Right atrium auricular region (tissue), 2 donors: ENCODE results near the gene TMC6. TPM values are rescaled to one million over a fixed set of nuclear protein-coding genes. Genes with fewer than 3 reads are reported as not detected.
A peak's percentile ranks its signal among the peaks of the same experiment; 100 is the strongest.

Experiments used
- DNase-seq: peaks from one replicate; pipeline ENCODE4 v3.0.0-alpha.2; 2019; ENCODE audit warnings: low spot score
- H3K27ac ChIP-seq, 2 donors: fragments of 200-600 bp; sonication (generic); 1 replicate in 1 of 2; 2 replicates in 1 of 2; pipeline ENCODE4 v1.5.1; 2016 to 2019
- H3K27me3 ChIP-seq, 2 donors: fragments of 200-600 bp; sonication (generic); one replicate each; pipeline versions ENCODE4 v1.5.1 to v1.6.0; 2017 to 2019
- H3K36me3 ChIP-seq: fragments of 200-600 bp; sonication (generic); one replicate; pipeline ENCODE4 v1.5.1; 2016
- H3K4me1 ChIP-seq, 2 donors: fragments of 200-600 bp; sonication (generic); one replicate each; pipeline versions ENCODE4 v1.5.1 to v1.6.0; 2017 to 2019
- H3K4me3 ChIP-seq, 2 donors: fragments of 200-600 bp; sonication (generic); 1 replicate in 1 of 2; 2 replicates in 1 of 2; pipeline ENCODE4 v1.5.1; 2017 to 2019; ENCODE audit warnings: mild to moderate bottlenecking in 1 of 2, moderate library complexity in 1 of 2
- H3K9me3 ChIP-seq, 2 donors: fragments of 200-600 bp; sonication (generic); one replicate each; pipeline ENCODE4 v1.5.1; 2019
- total RNA-seq, 2 donors: library from RNA; depleted of rRNA; stranded (reverse); fragments of >200 nt; gene quantifications; one replicate each; pipeline ENCODE4 v1.1.0, GENCODE V29; 2016
- TF ChIP-seq, protein P1 (sequence below), 2 donors: fragments of 200-600 bp; sonication (generic); IDR thresholded peaks; one replicate each; pipeline ENCODE4 v1.5.1; 2019; ENCODE audit warnings: antibody characterized with exemption in 2 of 2

Gene TMC6
- total RNA-seq, 2 donors from 2014 or later = 7.5 to 41.3 TPM

DNA sequence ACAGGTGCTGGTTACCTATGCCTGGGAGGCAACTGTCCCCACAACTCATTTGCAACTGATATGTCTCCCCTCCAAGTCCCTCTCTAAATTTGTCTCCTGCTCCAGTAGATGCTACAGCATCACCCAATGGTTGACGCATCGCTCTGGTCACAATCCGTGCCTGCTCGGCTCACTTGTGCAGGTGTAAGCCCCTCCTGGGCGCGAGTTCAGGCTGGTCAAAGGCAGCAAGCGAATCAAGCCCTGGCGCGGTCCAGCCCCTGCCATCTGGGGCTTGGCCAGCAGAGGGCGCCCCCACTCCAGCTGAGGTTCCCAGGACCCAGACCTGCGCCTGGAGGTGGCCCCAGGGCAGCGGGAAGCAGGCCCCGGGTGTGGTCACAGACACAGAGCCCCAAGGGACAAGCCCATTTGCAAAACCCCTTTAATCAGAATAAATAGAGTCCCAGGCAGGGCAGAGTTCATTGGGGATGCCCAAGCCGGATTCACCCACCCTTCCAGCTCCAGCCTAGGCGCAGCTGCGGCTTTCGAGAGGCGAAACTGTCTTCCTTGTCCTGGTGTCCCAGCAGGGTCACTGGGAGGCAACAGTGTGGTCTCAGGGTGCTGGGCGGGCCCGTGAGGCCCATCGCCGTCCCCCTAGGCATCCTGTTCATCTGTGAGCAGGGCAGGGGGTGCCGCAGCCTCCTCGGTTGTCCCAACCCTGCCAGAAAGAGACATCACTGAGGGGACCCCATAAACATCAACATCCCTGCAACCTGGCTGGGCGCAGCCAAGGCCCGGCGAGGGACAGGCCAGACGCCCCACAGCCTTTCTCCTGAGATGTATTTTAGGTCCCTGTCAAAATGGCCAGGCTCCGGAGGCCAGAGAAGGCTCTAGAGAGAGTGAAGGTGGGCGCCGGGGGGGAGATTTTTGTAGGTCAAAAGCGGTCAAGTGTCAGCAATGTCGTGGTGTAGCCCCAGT, 15.8 kb downstream of the TMC6 start:
- peaks cover 0 to 24% of the 10 kb centered on the region in 2 donors for H3K4me1 ChIP-seq

DNA sequence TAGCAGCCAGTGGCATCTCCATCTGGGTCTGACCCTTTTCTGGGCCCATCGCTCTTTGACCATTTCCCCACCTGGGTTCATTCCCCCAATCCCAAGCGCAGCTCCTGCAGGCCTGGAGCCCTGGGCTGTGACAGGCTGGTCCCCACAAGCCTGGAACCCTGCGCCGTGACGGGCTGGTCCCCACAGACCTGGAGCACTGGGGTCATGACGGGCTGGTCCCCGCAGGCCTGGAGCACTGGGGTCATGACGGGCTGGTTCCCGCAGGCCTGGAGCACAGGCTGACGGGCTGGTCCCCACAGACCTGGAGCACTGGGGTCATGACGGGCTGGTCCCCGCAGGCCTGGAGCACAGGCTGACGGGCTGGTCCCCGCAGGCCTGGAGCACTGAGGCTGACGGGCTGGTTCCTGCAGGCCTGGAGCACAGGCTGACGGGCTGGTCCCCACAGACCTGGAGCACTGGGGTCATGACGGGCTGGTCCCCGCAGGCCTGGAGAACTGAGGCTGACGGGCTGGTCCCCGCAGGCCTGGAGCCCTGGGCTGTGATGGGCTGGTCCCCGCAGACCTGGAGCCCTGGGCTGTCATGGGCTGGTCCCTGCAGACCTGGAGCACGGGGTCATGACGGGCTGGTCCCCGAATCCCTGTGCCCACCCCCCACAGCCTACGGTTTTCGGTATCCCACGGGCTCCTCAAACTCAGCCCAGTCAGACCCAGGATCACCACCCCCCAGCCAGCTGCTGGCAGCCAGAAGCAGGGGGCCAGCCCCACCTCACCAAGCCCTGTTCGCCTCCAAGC, 16.6 kb downstream of the TMC6 start:
- Histone ChIP-seq H3K4me3 (no peak overlapping the region), H3K27me3 (no peaks in the 10 kb centered on the region), H3K9me3 (no peaks in the 10 kb centered on the region), H3K4me1 (peaks cover 0 to 24% of the 10 kb centered on the region in 2 donors), H3K27ac (no peak overlapping the region), H3K36me3 (no peaks in the 10 kb centered on the region)
- no peak for DNase-seq
- TF ChIP-seq, protein P1, sequence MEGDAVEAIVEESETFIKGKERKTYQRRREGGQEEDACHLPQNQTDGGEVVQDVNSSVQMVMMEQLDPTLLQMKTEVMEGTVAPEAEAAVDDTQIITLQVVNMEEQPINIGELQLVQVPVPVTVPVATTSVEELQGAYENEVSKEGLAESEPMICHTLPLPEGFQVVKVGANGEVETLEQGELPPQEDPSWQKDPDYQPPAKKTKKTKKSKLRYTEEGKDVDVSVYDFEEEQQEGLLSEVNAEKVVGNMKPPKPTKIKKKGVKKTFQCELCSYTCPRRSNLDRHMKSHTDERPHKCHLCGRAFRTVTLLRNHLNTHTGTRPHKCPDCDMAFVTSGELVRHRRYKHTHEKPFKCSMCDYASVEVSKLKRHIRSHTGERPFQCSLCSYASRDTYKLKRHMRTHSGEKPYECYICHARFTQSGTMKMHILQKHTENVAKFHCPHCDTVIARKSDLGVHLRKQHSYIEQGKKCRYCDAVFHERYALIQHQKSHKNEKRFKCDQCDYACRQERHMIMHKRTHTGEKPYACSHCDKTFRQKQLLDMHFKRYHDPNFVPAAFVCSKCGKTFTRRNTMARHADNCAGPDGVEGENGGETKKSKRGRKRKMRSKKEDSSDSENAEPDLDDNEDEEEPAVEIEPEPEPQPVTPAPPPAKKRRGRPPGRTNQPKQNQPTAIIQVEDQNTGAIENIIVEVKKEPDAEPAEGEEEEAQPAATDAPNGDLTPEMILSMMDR (IDR thresholded peaks at IDR 0.05) = no peak

More for the DNA sequence above, 15.8 kb downstream of the TMC6 start:
- DNase-seq = peak; percentile 79
- Histone ChIP-seq H3K4me3 (no peak overlapping the region), H3K27me3 (no peaks in the 10 kb centered on the region), H3K27ac (no peak overlapping the region), H3K9me3 (no peaks in the 10 kb centered on the region), H3K36me3 (no peaks in the 10 kb centered on the region)
- TF ChIP-seq, protein P1 (IDR thresholded peaks at IDR 0.05) = peak; percentile 99 to 100

DNA sequence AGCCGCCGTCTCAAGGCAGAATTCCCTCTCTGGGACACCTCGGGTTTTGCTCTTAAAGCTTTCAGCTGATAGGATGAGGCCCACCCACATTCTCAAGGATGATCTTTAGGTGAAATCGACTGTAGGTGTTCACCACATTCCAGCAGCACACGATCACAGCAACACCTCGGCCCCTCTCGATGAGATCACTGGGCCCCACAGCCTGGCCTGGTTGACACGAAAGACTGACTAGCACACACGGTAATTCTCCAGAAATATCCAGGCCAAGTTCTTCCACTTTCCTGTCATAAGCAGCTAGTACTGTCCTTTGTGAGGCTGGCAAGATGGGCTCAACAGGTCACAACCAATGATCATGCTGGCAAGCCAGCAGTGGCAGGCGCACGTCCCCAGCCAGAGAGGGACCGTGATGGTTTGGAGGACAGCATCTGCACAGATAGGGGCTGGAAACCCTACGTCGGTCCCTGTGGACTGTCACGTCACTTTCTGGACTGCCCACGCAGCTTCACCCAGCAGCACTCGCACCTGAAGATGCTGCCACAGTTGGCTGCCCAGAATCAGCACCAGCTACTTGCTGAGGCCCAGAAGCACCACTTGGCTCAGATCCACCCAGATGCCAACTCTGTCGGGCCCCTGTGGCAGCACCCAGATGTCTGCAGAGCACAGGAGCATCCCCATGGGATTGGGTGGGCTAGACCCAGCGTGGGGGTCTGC, 17.4 kb downstream of the TMC6 start:
- Histone ChIP-seq H3K27ac (peak overlapping the region in 1 of 2 donors; percentile 40), H3K4me3 (no peak overlapping the region), H3K4me1 (peaks cover 0 to 24% of the 10 kb centered on the region in 2 donors), H3K9me3 (no peaks in the 10 kb centered on the region), H3K27me3 (no peaks in the 10 kb centered on the region), H3K36me3 (no peaks in the 10 kb centered on the region)
- DNase-seq = no peak
- TF ChIP-seq, protein P1 (IDR thresholded peaks at IDR 0.05) = no peak

DNA sequence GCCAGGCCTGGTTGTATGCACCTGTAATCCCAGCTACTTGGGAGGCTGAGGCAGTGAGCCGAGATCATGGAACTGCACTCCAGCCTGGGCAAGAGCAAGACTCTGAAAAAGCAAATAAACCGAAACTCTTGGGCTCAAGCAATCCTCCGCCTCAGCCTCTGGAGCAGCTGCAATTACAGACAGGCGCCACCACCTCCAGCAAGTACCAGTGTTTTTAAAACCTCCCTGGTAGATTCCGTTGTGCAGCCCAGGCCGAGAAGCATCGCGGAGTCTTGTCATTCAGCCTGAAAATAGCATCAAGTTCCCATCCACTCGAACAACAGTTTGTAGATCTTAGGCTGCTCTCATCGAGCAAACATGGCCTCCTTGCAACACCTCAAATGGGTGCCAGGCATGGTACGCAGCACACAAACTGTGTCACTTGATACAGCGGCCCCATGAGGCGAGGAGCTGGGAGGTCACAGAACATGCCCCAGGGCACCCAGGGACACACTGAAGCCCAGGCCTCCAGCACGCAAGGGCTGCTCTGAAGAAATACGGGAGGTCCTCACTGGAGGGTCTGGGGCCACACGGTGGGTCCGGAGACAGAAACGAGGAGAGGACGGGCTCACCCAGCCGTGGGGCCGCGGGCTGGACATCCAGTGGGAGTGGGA, 18.1 kb downstream of the TMC6 start:
- no peak overlapping the region for H3K4me3 ChIP-seq
- H3K9me3 ChIP-seq = no peaks in the 10 kb centered on the region
- no peaks in the 10 kb centered on the region for H3K27me3 ChIP-seq
- DNase-seq = no peak
- H3K27ac ChIP-seq = peak overlapping the region; percentile 28 to 40
- TF ChIP-seq, protein P1 (IDR thresholded peaks at IDR 0.05) = no peak
- peaks cover 3% of the 10 kb centered on the region for H3K36me3 ChIP-seq
- H3K4me1 ChIP-seq = peaks cover 0 to 24% of the 10 kb centered on the region in 2 donors

DNA sequence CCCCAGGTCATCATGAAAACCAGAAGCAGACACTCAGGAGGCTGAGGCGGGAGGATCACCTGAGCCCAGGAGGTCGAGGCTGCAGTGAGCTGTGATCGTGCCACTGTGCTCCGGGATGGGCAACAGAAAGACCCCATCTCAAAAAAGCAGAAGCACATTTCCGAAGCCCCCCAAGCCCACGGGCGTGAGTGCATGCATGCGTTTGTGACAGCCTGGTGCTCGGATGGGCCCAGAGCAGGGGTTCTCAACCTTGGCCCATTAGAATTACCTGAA, 19.1 kb downstream of the TMC6 start:
- TF ChIP-seq, protein P1 (IDR thresholded peaks at IDR 0.05) = no peak
- H3K4me3 ChIP-seq = no peak overlapping the region
- H3K9me3 ChIP-seq = no peaks in the 10 kb centered on the region
- no peaks in the 10 kb centered on the region for H3K27me3 ChIP-seq
- H3K4me1 ChIP-seq = peaks cover 0 to 24% of the 10 kb centered on the region in 2 donors
- H3K27ac ChIP-seq = no peak overlapping the region
- DNase-seq = no peak
- peaks cover 14% of the 10 kb centered on the region for H3K36me3 ChIP-seq
